ENCODE measurements around the gene KRTAP5-6. TPM values are rescaled to one million over a fixed set of nuclear protein-coding genes. Genes with fewer than 3 reads are reported as not detected.

Gene KRTAP5-6
- total RNA-seq, 2 donors from 2014 or later: not detected

DNA sequence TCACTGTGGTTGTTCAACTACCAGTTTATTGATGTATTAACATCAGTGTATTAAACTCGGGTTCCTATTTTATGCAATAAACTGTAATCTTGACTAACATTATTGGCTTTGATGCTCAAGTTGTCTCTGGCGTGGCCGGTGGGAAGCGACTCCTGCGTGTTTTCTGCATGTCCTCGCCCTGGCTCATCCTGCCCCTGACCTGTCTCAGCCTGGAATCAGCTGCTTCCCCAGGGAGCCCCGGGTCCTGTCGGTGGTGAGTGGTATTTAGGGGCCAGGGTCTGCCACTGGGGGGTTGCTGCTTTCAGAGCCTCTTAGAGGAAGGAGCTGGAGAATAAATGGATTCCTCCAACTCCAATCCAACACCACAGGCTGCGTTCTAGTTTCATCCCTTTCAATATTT lies 30.9 kb downstream of the KRTAP5-6 start:
- Mint-ChIP-seq H3K36me3 (ENCODE audit: low read depth) (no peaks in the 10 kb centered on the region), H3K4me1 (peaks cover 4% of the 10 kb centered on the region), H3K27me3 (peaks cover 50% of the 10 kb centered on the region), H3K9me3 (no peaks in the 10 kb centered on the region), H3K4me3 (no peak overlapping the region), H3K27ac (no peak overlapping the region)
- no peak for ATAC-seq (replicated peaks)

DNA sequence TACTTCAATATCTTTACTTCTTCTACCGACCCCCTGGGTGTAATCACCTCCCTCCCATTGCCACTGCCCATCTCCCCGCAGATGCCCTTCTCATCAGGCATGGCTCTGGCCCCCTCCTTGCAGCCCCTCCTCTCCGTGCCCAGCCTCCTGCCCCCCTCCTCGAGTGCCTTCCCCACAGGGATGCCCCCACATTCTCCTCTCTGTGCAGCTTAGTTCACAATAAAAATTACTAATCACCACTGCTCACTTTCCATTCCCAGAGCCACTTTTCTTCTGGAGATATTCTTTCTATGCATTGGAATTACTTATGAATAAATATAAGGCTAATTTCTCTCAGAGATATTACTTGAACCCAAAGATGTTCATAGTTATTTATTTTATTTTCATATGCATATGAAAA lies 31.3 kb downstream of the KRTAP5-6 start:
- H3K9me3 Mint-ChIP-seq: no peaks in the 10 kb centered on the region
- H3K27me3 Mint-ChIP-seq: peaks cover 47% of the 10 kb centered on the region

DNA sequence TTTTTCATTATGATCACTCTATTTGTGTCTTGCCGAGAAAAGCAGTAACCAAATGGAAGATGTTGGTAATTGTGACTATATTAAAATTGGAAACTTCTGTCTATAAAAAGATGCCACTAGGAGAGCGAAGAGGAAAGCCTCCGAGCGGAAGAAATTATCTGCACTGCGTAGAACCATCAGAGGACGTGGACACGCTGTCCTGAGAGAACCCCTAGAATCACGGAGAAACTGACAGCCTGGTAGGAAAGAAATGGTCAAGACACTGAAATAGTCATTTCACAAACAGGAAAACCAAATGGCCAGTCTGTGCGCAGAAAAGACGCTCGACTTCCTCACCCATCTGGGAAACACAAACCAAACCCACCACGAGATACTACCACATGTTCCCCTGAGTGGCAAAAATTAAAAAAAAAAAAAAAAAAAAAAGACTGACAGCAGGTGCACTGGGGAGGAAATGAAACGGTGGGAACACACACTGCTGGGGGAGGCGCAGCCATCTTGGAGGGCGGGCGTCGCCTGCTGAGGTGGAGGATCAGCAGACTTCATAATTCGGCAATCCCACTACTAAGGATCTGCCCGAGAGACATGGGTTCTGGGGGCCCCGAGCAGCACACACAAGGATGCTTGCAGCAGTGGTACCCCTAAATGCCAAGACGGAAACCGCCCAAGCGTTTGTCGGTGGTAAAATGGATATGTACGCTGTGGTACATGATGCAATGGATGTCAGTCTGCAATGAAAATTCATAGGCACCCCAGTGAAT lies 32.1 kb downstream of the KRTAP5-6 start:
- H3K27ac Mint-ChIP-seq: peak overlapping the region; percentile 16
- H3K4me1 Mint-ChIP-seq: peaks cover 9% of the 10 kb centered on the region
- no peaks in the 10 kb centered on the region for H3K36me3 Mint-ChIP-seq (ENCODE audit: low read depth)
- H3K9me3 Mint-ChIP-seq: no peaks in the 10 kb centered on the region
- ATAC-seq (replicated peaks): peak; percentile 60
- H3K4me3 Mint-ChIP-seq: no peak overlapping the region
- H3K27me3 Mint-ChIP-seq: peaks cover 52% of the 10 kb centered on the region

More for the DNA sequence above, 31.3 kb downstream of the KRTAP5-6 start:
- Mint-ChIP-seq H3K36me3 (ENCODE audit: low read depth) (no peaks in the 10 kb centered on the region), H3K4me1 (peaks cover 4% of the 10 kb centered on the region), H3K4me3 (no peak overlapping the region), H3K27ac (no peak overlapping the region)
- ATAC-seq (replicated peaks): no peak

DNA sequence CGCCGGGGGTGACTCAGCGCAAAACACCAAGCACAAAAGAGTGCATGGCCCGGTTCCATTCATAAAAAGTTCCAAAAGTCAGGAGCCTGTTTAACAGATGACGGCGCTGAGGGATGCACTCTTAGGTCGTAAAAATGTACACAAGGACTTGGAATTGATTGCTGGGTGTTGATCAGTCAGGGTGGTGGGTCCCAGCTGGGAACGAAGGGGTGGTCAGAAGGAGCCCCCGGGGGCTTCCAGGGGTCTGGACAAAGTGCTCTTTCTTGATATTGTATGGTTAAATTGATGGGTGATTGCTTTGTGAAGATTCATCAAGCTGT lies 32.7 kb downstream of the KRTAP5-6 start:
- no peak overlapping the region for H3K27ac Mint-ChIP-seq
- no peak overlapping the region for H3K4me3 Mint-ChIP-seq
- no peak for ATAC-seq (replicated peaks)
- no peaks in the 10 kb centered on the region for H3K36me3 Mint-ChIP-seq (ENCODE audit: low read depth)
- peaks cover 10% of the 10 kb centered on the region for H3K4me1 Mint-ChIP-seq
- no peaks in the 10 kb centered on the region for H3K9me3 Mint-ChIP-seq
- peaks cover 50% of the 10 kb centered on the region for H3K27me3 Mint-ChIP-seq

DNA sequence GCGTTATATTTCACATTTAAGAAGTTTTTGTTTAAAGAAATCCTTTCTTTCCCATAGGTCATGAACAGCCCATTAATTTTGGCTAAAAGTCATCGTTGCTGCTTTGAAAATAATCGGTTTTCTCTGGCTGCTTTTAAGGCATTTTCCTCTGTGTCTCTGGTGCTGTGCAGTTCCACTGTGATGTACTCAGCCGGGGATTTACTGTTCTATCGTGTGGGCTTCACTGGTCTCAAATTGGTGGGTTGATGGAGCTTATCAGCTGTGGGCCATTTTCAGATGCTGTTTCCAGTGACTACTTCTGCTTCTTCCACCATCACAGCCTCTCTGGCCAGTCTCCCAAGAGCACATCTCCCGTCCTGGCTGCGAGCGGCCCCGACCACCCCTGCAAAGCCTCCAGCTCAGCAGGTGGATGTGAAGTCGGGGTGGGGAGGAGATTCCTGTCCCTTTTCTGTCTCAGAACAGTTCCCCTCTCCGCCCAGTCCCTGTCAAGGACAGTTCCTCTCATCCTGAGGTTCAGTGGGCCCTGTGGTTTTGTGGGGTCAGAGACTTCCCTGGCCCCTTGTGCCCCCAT lies 33.1 kb downstream of the KRTAP5-6 start:
- H3K27me3 Mint-ChIP-seq: peaks cover 45% of the 10 kb centered on the region
- no peak for ATAC-seq (replicated peaks)
- H3K27ac Mint-ChIP-seq: no peak overlapping the region
- no peaks in the 10 kb centered on the region for H3K36me3 Mint-ChIP-seq (ENCODE audit: low read depth)
- H3K4me1 Mint-ChIP-seq: peaks cover 10% of the 10 kb centered on the region
- no peaks in the 10 kb centered on the region for H3K9me3 Mint-ChIP-seq
- H3K4me3 Mint-ChIP-seq: no peak overlapping the region

DNA sequence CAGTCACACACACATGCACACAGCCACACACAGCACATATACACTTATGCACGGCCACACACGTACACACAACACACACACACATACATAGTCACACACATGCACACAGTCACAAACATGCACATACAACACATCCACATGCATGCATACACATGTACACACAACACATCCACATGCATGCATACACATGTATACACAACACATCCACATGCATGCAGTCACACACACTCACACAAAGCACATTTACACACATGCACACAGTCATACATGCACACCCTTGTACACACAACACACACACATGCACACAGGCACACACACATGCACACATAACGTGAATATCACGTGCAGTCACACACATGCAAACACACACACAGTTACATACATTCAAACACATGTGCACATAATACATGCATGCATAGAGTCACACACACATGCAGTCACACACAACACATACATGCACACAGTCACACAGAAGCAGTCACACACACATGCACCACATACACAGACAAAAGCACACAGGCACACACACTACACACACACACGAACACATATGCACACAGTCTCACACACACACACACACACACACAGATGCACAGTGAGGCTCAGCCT lies 34.6 kb downstream of the KRTAP5-6 start:
- Mint-ChIP-seq H3K4me1 (peaks cover 10% of the 10 kb centered on the region), H3K36me3 (ENCODE audit: low read depth) (no peaks in the 10 kb centered on the region), H3K27ac (no peak overlapping the region), H3K27me3 (peaks cover 53% of the 10 kb centered on the region), H3K9me3 (no peaks in the 10 kb centered on the region), H3K4me3 (no peak overlapping the region)
- no peak for ATAC-seq (replicated peaks)

DNA sequence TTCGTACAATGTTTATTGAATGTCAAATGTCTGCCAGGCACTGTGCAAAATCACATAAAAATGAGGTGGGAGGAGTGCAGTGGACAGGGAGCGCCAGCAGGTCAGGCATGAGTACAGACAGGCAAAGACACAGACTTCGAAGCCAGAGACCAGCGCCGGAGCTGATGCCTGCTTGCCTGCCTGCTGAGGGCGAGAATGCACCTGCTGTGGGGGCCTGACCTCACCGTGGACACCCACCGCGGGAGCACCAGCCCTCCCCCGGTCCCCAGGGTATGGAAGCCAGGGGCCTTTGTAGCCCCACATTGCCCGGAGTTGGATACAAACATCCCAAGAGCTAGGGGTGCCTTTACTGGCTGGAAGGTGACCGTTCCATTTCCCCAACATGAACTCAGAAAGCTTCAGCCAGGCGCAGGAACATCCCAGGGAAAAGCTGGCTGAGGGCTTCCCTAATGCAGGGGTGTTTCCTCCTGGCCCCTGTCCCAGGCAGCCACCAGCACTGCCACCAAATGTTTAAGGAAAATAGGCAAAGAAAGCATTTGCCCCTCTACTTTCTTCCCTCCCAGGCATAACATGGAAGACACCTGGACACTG lies 35.5 kb downstream of the KRTAP5-6 start:
- Mint-ChIP-seq H3K36me3 (ENCODE audit: low read depth) (no peaks in the 10 kb centered on the region), H3K9me3 (no peaks in the 10 kb centered on the region), H3K4me3 (no peak overlapping the region), H3K27ac (no peak overlapping the region), H3K27me3 (peaks cover 51% of the 10 kb centered on the region), H3K4me1 (peaks cover 8% of the 10 kb centered on the region)
- no peak for ATAC-seq (replicated peaks)

DNA sequence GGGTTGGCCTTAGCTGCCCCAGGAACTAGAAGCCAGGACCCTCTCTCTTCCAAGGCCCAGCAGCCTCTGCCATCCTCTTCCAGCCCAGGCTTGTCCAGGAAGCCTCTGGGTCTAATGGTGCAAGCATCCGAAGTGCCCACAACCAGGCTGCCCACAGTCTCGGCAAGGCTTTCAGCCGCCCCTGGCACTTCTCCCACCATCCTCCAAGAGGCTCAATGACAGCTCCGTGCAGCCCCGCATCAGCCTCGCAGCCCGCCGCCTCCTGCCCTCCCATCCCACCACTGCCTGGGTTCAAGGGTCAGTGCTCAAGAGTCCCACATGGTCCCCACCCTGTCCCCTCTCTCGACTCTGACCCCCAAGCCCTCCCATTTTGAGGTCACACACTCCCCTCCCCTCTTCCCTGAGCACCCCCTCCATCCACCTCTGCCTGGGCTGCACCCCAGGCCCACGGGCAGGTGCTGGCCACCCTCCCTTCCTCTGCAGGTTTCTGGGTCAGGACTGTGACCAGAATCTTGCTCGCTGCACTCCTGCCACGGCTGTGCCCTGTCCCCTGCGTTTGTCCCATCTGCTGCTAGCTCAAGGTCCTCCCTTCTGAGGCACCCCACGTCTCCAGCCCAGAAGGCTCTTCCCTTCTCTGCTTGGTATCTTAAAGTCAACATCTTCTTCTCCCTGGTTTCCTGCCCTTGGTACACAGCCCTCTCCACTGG lies 36.2 kb downstream of the KRTAP5-6 start:
- peaks cover 45% of the 10 kb centered on the region for H3K27me3 Mint-ChIP-seq
- peaks cover 6% of the 10 kb centered on the region for H3K4me1 Mint-ChIP-seq
- no peaks in the 10 kb centered on the region for H3K36me3 Mint-ChIP-seq (ENCODE audit: low read depth)
- no peak overlapping the region for H3K4me3 Mint-ChIP-seq
- no peaks in the 10 kb centered on the region for H3K9me3 Mint-ChIP-seq
- no peak overlapping the region for H3K27ac Mint-ChIP-seq
- no peak for ATAC-seq (replicated peaks)

DNA sequence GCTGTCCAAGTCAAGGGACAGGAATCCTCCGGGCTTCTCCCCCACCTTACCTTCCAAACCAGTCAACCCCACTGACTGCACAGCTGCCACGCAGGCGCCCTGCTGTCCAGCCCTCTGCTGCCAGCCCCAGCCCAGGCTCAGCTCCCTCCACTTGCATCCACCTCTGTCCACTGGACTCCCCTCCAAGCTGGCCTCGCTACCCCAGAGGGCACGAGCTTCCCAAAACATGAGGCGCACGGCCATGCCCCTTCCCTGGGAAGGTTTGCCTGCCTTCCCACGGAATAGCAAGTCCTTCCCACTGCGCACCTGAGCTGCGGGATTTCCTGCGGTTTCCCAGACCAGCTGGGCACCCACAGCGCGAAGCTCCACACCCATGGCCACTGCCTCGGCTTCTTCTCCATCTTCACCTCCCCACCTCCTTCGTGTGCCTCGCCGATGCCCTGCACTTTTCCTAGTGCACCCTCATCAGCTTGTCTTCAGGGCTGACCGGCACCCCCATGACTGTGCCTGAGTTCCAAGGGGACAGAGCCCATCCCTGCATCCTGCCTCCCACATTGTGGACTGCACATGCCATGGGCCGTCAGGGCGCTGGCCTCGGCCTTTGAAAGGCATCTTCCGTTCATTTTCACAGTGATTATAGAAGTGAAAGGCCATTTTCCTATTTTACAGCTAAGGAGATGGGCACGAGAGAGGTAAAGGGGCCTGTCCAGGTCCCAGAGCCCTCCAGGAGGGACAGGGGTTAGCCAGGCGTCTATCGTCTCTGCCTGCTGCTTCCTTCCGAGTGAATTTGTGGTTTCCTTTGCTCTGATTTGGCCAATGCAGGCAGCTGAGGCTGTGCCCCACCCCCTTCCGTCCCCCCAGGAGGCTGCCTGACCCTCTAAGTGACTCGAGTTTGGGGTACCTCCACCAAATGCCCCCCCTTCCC lies 37.0 kb downstream of the KRTAP5-6 start:
- ATAC-seq (replicated peaks): no peak

DNA sequence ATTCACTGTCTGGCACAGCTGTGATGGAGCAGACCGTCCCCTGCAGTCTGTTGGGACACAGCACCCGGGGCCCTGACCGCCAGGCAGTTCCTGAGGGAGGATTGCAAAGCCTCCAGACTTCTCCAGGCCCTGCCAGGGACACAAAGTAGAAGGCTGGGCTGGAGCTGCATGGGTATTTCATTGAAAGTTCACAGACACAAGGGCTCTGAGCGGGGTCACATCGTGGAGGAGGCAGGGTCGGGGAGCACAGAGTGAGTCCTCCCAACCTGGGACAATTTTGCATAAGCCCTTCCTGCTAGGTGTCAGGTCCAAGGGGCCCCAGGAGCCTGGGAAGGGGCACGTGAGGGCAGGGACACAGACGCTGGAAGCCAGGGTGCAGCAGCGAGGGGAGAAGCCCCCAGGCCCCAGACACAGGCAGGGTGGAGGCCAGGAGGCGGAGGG lies 37.7 kb downstream of the KRTAP5-6 start:
- H3K4me3 Mint-ChIP-seq: no peak overlapping the region
- ATAC-seq (replicated peaks): no peak
- H3K27me3 Mint-ChIP-seq: peaks cover 45% of the 10 kb centered on the region
- peaks cover 6% of the 10 kb centered on the region for H3K4me1 Mint-ChIP-seq
- no peaks in the 10 kb centered on the region for H3K9me3 Mint-ChIP-seq
- no peaks in the 10 kb centered on the region for H3K36me3 Mint-ChIP-seq (ENCODE audit: low read depth)
- H3K27ac Mint-ChIP-seq: no peak overlapping the region

More for the DNA sequence above, 37.0 kb downstream of the KRTAP5-6 start:
- Mint-ChIP-seq H3K36me3 (ENCODE audit: low read depth) (no peaks in the 10 kb centered on the region), H3K27me3 (peaks cover 42% of the 10 kb centered on the region), H3K4me1 (peaks cover 6% of the 10 kb centered on the region), H3K27ac (no peak overlapping the region), H3K4me3 (no peak overlapping the region), H3K9me3 (no peaks in the 10 kb centered on the region)

DNA sequence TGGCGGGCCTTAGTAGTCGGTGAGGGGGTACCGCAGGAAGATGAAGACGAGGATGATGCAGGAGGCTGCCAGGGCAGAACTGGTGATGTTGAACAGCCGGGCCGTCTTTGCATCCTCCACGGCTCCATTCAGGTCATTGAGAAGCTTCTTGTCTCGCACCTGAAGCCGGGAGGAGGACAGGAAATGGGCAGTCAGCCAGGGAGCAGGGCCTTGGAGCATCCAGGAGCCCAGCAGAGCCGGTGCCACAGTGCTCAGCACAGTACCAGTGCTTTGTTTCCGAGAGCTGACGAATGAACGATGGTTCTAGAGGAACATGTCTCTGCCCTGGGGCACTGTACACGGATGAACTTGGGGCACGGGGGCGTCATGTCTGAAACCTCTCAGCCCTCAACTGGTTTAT lies 38.3 kb downstream of the KRTAP5-6 start:
- Mint-ChIP-seq H3K9me3 (no peaks in the 10 kb centered on the region), H3K27me3 (peaks cover 43% of the 10 kb centered on the region), H3K27ac (no peak overlapping the region), H3K4me3 (no peak overlapping the region), H3K36me3 (ENCODE audit: low read depth) (no peaks in the 10 kb centered on the region), H3K4me1 (peaks cover 6% of the 10 kb centered on the region)
- no peak for ATAC-seq (replicated peaks)

DNA sequence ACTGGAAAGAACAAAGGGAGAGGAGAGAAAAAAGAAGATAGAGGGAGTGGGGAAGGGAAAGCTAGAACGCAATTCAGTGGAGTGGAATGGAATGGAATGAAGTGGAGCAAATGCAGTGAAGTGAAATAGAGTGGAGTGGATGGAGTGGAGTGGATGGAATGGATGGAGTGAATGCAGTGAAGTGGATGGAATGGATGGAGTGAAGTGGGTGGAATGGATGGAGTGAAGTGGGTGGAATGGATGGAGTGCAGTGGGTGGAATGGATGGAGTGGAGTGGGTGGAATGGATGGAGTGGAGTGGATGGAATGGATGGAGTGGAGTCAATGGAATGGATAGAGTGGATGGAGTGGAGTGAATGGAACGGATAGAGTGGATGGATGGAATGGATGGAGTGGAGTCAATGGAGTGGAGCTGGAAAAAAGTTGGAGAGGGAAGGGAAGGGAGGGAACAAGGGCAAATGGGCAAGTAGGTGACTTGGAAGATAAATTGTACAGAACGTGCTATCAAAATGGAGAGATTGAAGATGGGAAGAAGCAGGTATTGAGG lies 39.5 kb downstream of the KRTAP5-6 start:
- H3K36me3 Mint-ChIP-seq (ENCODE audit: low read depth): no peaks in the 10 kb centered on the region
- peaks cover 36% of the 10 kb centered on the region for H3K27me3 Mint-ChIP-seq
- H3K9me3 Mint-ChIP-seq: no peaks in the 10 kb centered on the region
- H3K4me1 Mint-ChIP-seq: peaks cover 6% of the 10 kb centered on the region
- no peak overlapping the region for H3K4me3 Mint-ChIP-seq
- no peak overlapping the region for H3K27ac Mint-ChIP-seq
- ATAC-seq (replicated peaks): no peak

DNA sequence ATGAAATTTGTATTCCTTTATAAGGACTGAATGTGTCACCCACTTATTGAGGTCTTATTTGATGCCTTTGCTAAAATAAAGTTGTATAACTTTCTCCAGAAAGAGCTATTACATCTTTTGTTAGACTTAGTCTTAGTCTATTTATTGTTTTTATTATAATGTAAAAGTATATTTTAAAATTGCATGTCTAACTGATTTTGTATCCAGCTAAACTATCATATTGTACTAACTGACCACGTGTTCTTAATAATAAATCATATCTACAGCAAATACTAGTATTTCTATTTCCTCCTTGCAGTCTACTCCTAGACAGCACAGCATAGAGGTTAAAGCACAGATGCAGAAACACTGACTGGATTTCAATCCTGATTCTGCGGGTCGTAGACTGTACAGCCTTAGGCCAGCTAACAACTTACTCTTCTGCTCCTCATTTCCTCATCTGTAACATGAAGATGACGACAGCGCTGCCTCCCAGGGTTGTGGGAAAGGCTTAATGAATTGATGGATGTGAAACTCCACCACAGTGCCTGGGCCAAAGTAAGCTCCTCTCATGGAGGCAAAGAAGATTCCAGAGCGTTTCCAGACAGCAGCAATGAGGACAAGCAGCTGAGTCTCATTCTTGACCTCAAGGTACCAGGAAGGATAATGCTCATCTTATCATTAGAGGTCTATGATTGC lies 40.2 kb downstream of the KRTAP5-6 start:
- H3K36me3 Mint-ChIP-seq (ENCODE audit: low read depth): no peaks in the 10 kb centered on the region
- no peaks in the 10 kb centered on the region for H3K9me3 Mint-ChIP-seq
- ATAC-seq (replicated peaks): no peak
- no peak overlapping the region for H3K4me3 Mint-ChIP-seq
- peaks cover 6% of the 10 kb centered on the region for H3K4me1 Mint-ChIP-seq
- H3K27ac Mint-ChIP-seq: no peak overlapping the region
- H3K27me3 Mint-ChIP-seq: peaks cover 29% of the 10 kb centered on the region
